ENCODE data around the gene BICRAL.
"Not testable (repeated sequence)": the region's sequence is repeated elsewhere in the genome, so short reads cannot be mapped to it uniquely, and the experiment has no call there.

The BICRAL gene

GRCh38 chr6:42879372-42880239 is 97.8 kb downstream of the BICRAL start, which contains the start of gene RPL7L1:
RPL7L1 (plus strand) TSS chr6:42879616; CDS start chr6:42879911, 295 bp downstream.
- Histone ChIP-seq H3K9ac (ENCODE audit: low read length) (peak within 1 kb of the TSS; percentile 90), H3K36me3 (ENCODE audit: control insufficient read depth, insufficient read depth, low read length) (no peaks in the 10 kb centered on the region), H3K4me3 (ENCODE audit: low read length) (peak within 1 kb of the TSS; percentile 69), H3K4me1 (ENCODE audit: control insufficient read depth, insufficient read depth, low read length) (peaks cover 5% of the 10 kb centered on the region), H3K9me3 (ENCODE audit: control insufficient read depth, low read length) (no peaks in the 10 kb centered on the region), H3K27me3 (ENCODE audit: control insufficient read depth, insufficient read depth, low read length) (no peaks in the 10 kb centered on the region)

DNA sequence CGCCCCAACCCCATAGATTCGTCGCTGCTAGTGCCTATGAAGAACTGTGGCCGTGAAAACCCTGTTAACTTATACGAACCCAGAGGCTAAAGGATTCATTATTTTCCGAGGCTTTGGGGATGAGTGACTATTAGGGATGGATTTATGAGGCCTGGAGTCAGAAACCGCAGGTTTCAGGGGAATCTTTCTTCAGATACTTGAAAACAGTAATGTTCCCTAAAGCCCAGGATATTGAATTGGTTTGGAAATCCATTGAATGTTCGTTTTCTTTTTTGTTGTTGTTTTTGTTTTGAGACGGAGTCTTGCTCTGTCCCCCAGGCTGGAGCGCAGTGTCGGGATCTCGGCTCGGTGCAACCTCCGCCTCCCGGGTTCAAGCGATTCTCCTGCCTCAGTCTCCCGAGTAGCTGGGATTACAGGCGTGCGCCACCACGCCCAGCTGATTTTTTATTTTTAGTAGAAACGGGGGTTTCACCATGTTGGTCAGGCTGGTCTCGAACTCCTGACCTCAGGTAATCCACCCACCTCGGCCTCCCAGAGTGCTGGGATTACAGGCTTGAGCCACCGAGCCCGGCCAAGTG is 98.5 kb downstream of the BICRAL start:
- H3K27me3 ChIP-seq (ENCODE audit: control insufficient read depth, insufficient read depth, low read length); H3K9me3 ChIP-seq (ENCODE audit: control insufficient read depth, low read length); H3K4me1 ChIP-seq (ENCODE audit: control insufficient read depth, insufficient read depth, low read length); H3K36me3 ChIP-seq (ENCODE audit: control insufficient read depth, insufficient read depth, low read length): not testable (repeated sequence)
- Histone ChIP-seq H3K9ac (ENCODE audit: low read length) (peak overlapping the region; percentile 90), H3K4me3 (ENCODE audit: low read length) (peak overlapping the region; percentile 69)

DNA sequence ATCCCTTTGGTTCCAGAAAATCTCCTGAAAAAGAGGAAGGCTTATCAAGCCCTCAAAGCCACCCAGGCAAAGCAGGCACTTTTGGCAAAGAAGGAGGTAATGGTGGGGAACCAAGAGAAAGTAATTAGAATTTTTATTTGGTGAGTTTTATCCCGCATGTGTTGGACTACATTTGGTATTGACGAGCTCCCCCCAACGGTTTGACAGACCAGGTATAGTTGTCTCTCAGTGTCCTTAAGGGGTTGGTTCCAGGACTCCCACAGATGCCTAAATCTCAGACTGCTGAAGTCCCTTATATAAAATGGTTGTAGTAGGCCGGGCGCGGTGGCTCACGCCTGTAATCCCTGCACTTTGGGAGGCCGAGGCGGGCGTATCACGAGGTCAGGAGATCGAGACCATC is 99.0 kb downstream of the BICRAL start:
- Histone ChIP-seq H3K4me3 (ENCODE audit: low read length) (peak overlapping the region; percentile 69), H3K9ac (ENCODE audit: low read length) (peak overlapping the region; percentile 90)
- H3K36me3 ChIP-seq (ENCODE audit: control insufficient read depth, insufficient read depth, low read length), result not testable (repeated sequence)

DNA sequence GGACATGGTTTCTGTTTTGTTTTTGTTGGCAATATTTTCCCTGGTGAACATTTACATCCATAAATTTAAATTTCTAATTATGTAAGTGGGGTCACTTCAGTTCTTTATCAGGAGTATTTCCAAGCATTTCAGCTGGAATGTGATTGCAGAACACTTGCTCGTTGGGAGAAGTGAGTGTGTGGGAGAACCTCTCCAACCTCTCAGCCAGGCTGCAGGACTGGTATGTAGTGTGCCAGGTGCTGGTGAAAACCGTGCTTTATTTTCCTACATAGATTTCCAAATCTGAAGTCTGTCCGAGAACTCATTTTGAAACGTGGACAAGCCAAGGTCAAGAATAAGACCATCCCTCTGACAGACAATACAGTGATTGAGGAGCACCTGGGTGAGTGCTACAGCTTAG is 103.8 kb downstream of the BICRAL start:
- Histone ChIP-seq H3K36me3 (ENCODE audit: control insufficient read depth, insufficient read depth, low read length) (no peaks in the 10 kb centered on the region), H3K4me3 (ENCODE audit: low read length) (no peak overlapping the region), H3K27me3 (ENCODE audit: control insufficient read depth, insufficient read depth, low read length) (no peaks in the 10 kb centered on the region), H3K9ac (ENCODE audit: low read length) (no peak overlapping the region), H3K9me3 (ENCODE audit: control insufficient read depth, low read length) (no peaks in the 10 kb centered on the region), H3K4me1 (ENCODE audit: control insufficient read depth, insufficient read depth, low read length) (peaks cover 8% of the 10 kb centered on the region)

More for the DNA sequence above, 99.0 kb downstream of the BICRAL start:
- H3K9me3 ChIP-seq (ENCODE audit: control insufficient read depth, low read length); H3K4me1 ChIP-seq (ENCODE audit: control insufficient read depth, insufficient read depth, low read length); H3K27me3 ChIP-seq (ENCODE audit: control insufficient read depth, insufficient read depth, low read length): not testable (repeated sequence)

DNA sequence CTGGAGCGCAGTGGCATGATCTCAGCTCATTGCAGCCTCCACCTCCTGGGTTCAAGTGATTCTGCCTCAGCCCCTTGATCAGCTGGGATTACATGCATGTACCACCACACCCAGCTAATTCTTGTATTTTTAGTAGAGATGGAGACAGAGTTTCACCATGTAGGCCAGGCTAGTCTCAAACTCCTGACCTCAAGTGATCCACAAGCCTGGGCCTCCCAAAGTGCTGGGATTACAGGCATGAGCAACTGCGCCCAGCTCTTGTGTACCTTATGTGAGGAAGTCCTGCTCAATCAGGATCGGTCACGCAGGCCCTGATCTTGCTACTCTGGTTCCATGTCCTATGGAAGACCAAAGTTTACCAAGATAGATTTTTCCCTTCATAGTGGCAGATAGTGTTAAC is 106.3 kb downstream of the BICRAL start:
- H3K36me3 ChIP-seq (ENCODE audit: control insufficient read depth, insufficient read depth, low read length); H3K4me1 ChIP-seq (ENCODE audit: control insufficient read depth, insufficient read depth, low read length); H3K9me3 ChIP-seq (ENCODE audit: control insufficient read depth, low read length); H3K27me3 ChIP-seq (ENCODE audit: control insufficient read depth, insufficient read depth, low read length); H3K4me3 ChIP-seq (ENCODE audit: low read length); H3K9ac ChIP-seq (ENCODE audit: low read length): not testable (repeated sequence)

- peaks cover 8% of the 10 kb centered on the region for H3K4me1 ChIP-seq (ENCODE audit: control insufficient read depth, insufficient read depth, low read length)
- peak overlapping the region; percentile 86 for H3K9ac ChIP-seq (ENCODE audit: low read length)
- no peaks in the 10 kb centered on the region for H3K27me3 ChIP-seq (ENCODE audit: control insufficient read depth, insufficient read depth, low read length)
- peak overlapping the region; percentile 82 for H3K4me3 ChIP-seq (ENCODE audit: low read length)
- H3K9me3 ChIP-seq (ENCODE audit: control insufficient read depth, low read length), result no peaks in the 10 kb centered on the region
- H3K36me3 ChIP-seq (ENCODE audit: control insufficient read depth, insufficient read depth, low read length), result no peaks in the 10 kb centered on the region
These were observed 108.0 kb downstream of the BICRAL start for GRCh38 chr6:42889815-42890214.

- Histone ChIP-seq H3K9ac (ENCODE audit: low read length) (peak overlapping the region; percentile 86), H3K4me3 (ENCODE audit: low read length) (peak overlapping the region; percentile 82)
These were observed 108.7 kb downstream of the BICRAL start for GRCh38 chr6:42890311-42891198.

GRCh38 chr6:42891199-42891722 is 109.4 kb downstream of the BICRAL start:
- Histone ChIP-seq H3K9me3 (ENCODE audit: control insufficient read depth, low read length) (no peaks in the 10 kb centered on the region), H3K4me1 (ENCODE audit: control insufficient read depth, insufficient read depth, low read length) (peaks cover 8% of the 10 kb centered on the region), H3K9ac (ENCODE audit: low read length) (peak overlapping the region; percentile 86)

More at GRCh38 chr6:42890311-42891198, 108.7 kb downstream of the BICRAL start:
- Histone ChIP-seq H3K9me3 (ENCODE audit: control insufficient read depth, low read length) (no peaks in the 10 kb centered on the region), H3K36me3 (ENCODE audit: control insufficient read depth, insufficient read depth, low read length) (no peaks in the 10 kb centered on the region), H3K4me1 (ENCODE audit: control insufficient read depth, insufficient read depth, low read length) (peaks cover 8% of the 10 kb centered on the region), H3K27me3 (ENCODE audit: control insufficient read depth, insufficient read depth, low read length) (no peaks in the 10 kb centered on the region)

GRCh38 chr6:42894041-42894828 is 112.4 kb downstream of the BICRAL start:
- H3K4me3 ChIP-seq (ENCODE audit: low read length); H3K9ac ChIP-seq (ENCODE audit: low read length); H3K27me3 ChIP-seq (ENCODE audit: control insufficient read depth, insufficient read depth, low read length); H3K36me3 ChIP-seq (ENCODE audit: control insufficient read depth, insufficient read depth, low read length); H3K4me1 ChIP-seq (ENCODE audit: control insufficient read depth, insufficient read depth, low read length); H3K9me3 ChIP-seq (ENCODE audit: control insufficient read depth, low read length): not testable (repeated sequence)

More at GRCh38 chr6:42891199-42891722, 109.4 kb downstream of the BICRAL start:
- Histone ChIP-seq H3K27me3 (ENCODE audit: control insufficient read depth, insufficient read depth, low read length) (no peaks in the 10 kb centered on the region), H3K36me3 (ENCODE audit: control insufficient read depth, insufficient read depth, low read length) (no peaks in the 10 kb centered on the region), H3K4me3 (ENCODE audit: low read length) (peak overlapping the region; percentile 82)

- no peaks in the 10 kb centered on the region for H3K9me3 ChIP-seq (ENCODE audit: control insufficient read depth, low read length)
- no peaks in the 10 kb centered on the region for H3K36me3 ChIP-seq (ENCODE audit: control insufficient read depth, insufficient read depth, low read length)
- no peak overlapping the region for H3K9ac ChIP-seq (ENCODE audit: low read length)
- H3K27me3 ChIP-seq (ENCODE audit: control insufficient read depth, insufficient read depth, low read length), result no peaks in the 10 kb centered on the region
- H3K4me3 ChIP-seq (ENCODE audit: low read length), result no peak overlapping the region
- H3K4me1 ChIP-seq (ENCODE audit: control insufficient read depth, insufficient read depth, low read length), result peaks cover 3% of the 10 kb centered on the region
These were observed 114.4 kb downstream of the BICRAL start for GRCh38 chr6:42896178-42896719.

- H3K4me1 ChIP-seq (ENCODE audit: control insufficient read depth, insufficient read depth, low read length), result no peaks in the 10 kb centered on the region
- no peaks in the 10 kb centered on the region for H3K27me3 ChIP-seq (ENCODE audit: control insufficient read depth, insufficient read depth, low read length)
- H3K9ac ChIP-seq (ENCODE audit: low read length), result no peak overlapping the region
- H3K4me3 ChIP-seq (ENCODE audit: low read length), result no peak overlapping the region
- H3K9me3 ChIP-seq (ENCODE audit: control insufficient read depth, low read length), result no peaks in the 10 kb centered on the region
- H3K36me3 ChIP-seq (ENCODE audit: control insufficient read depth, insufficient read depth, low read length), result no peaks in the 10 kb centered on the region
These were observed 117.1 kb downstream of the BICRAL start for GRCh38 chr6:42898891-42899361.
